Lower leg skin (tissue), 4 donors: ENCODE results near the gene EXOSC10. TPM values are rescaled to one million over a fixed set of nuclear protein-coding genes. Genes with fewer than 3 reads are reported as not detected.

Experiments
- DNase-seq, 2 donors: peaks; one replicate each; pipeline ENCODE4 v3.0.0-alpha.2; 2019; ENCODE audit warnings: low spot score in 2 of 2
- H3K4me3 ChIP-seq: fragments of 200-600 bp; sonication (generic); 2 replicates; pipeline ENCODE4 v1.5.1; 2017; ENCODE audit warnings: mild to moderate bottlenecking, low read depth; ENCODE audit not compliant: poor library complexity, severe bottlenecking
- POLR2A ChIP-seq, 2 donors: fragments of 450-650 bp; IDR thresholded peaks; one replicate each; pipeline ENCODE4 v1.6.1; 2016 to 2017; ENCODE audit warnings: antibody characterized with exemption in 2 of 2, mild to moderate bottlenecking in 1 of 2, moderate library complexity in 1 of 2
- WGBS, 2 donors: methylation state at CpG; one replicate each; pipeline ENCODE4 v1.1.5; 2018; 5-methylcytosine and 5-hydroxymethylcytosine counted together
- intact Hi-C: fragments of 100-400 bp; cut with DNase I; formaldehyde crosslinking; loops from one replicate; pipeline ENCODE4 v1.15.0; 2023; ENCODE audit warnings: low total_unique reads
- total RNA-seq, 4 donors: library from RNA; depleted of rRNA; stranded (reverse); fragments of >200 nt; gene quantifications; one replicate each; pipeline ENCODE4 v1.1.0, GENCODE V29; 2016
- TF ChIP-seq, protein P1 (sequence below), 3 donors: fragments of 450-650 bp; IDR thresholded peaks; one replicate each; pipeline ENCODE4 v1.5.1; 2016; ENCODE audit warnings: antibody characterized with exemption in 3 of 3, mild to moderate bottlenecking in 3 of 3, moderate library complexity in 2 of 3

Gene EXOSC10
- total RNA-seq, 4 donors from 2014 or later: 51.8 to 78.1 (median 65.3) TPM

DNA sequence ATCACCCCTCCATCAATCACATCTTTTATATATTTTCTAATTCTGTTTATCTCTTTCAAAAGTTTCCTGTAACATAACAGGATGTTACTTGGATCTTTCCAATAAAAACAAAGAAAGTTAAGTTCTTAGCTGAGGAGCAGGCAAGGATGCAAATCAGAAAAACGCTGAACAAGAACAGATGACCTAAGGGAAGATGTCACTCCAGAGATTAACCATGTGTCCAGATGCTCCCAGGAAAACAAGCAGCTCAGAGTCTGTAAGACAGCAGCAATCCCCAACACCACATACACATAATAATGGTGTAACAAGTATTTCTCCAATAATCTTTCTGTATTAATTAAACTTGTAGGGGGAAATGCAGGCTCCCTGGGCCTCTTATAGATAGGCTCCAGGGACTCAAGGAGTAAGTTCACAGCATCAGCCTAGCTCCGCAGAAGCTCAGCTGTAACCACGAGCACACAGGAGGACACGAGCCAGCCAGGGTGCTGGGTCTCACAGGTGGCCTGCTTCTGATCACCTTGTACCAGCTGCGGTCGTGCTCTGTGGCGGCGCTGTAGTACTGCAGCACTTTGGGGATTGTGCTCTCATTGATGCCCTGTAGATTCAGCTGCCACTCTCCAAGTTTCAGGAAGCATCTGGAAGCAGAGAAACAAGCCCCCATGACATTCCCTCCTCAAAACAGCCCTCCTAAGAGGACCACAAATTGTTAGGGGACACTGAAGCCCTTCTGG lies 33.1 kb upstream of the EXOSC10 start:
- no peak for TF ChIP-seq POLR2A (IDR thresholded peaks at IDR 0.05)
- TF ChIP-seq, protein P1, sequence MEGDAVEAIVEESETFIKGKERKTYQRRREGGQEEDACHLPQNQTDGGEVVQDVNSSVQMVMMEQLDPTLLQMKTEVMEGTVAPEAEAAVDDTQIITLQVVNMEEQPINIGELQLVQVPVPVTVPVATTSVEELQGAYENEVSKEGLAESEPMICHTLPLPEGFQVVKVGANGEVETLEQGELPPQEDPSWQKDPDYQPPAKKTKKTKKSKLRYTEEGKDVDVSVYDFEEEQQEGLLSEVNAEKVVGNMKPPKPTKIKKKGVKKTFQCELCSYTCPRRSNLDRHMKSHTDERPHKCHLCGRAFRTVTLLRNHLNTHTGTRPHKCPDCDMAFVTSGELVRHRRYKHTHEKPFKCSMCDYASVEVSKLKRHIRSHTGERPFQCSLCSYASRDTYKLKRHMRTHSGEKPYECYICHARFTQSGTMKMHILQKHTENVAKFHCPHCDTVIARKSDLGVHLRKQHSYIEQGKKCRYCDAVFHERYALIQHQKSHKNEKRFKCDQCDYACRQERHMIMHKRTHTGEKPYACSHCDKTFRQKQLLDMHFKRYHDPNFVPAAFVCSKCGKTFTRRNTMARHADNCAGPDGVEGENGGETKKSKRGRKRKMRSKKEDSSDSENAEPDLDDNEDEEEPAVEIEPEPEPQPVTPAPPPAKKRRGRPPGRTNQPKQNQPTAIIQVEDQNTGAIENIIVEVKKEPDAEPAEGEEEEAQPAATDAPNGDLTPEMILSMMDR (IDR thresholded peaks at IDR 0.05): no peak
- intact Hi-C loops: no loop called here
- no peak overlapping the region for H3K4me3 ChIP-seq
- WGBS, 2 donors: 79 to 91% methylated on average over 8 of the region's 8 CpGs
- DNase-seq: no peak

DNA sequence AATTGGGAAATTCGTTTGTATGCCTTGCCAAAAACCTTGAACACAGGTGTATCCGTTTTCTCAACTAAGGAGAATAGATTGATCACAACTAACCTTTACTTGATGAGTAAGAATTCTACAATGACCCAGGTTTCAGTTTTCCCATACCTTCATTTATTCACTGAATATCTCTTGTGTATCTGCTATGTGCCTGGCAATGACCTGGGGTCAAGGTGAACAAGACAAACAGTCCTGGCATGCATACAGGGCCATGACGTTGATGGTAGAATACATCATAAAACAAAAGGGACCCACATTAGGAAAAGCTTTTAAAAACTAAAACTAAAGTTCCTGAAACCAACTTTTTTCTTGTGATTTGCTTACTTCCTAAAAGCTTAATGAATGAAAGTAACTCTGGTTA lies 32.1 kb upstream of the EXOSC10 start:
- WGBS, 2 donors: 76 to 79% methylated on average over 3 of the region's 3 CpGs
- TF ChIP-seq POLR2A (IDR thresholded peaks at IDR 0.05): no peak
- TF ChIP-seq, protein P1 (IDR thresholded peaks at IDR 0.05): no peak
- DNase-seq: no peak
- intact Hi-C loops: no loop called here
- H3K4me3 ChIP-seq: no peak overlapping the region

DNA sequence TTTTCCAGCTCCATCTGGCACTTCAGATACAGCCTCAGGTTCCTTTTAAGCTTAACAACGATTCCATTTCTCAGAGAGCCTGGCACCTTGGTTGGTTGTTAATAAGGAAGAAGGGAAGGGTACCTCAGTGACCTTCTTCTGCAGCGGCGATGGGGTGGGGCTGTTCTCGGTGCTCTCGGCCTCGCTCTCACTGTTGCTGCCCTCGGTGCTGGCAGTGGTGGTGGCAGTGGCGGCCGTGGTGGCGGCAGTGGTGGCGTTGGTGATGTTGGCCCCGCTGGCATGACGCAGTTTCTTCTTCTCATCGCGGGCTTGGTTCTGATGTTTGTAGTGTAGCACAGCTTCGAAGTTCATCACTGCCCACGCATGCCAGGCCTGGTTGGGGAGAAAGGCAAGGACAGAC lies 30.7 kb upstream of the EXOSC10 start:
- 92 to 98% methylated on average over 17 of the region's 17 CpGs for WGBS, 2 donors
- DNase-seq: no peak
- no peak overlapping the region for H3K4me3 ChIP-seq
- no peak for TF ChIP-seq POLR2A (IDR thresholded peaks at IDR 0.05)
- TF ChIP-seq, protein P1 (IDR thresholded peaks at IDR 0.05): no peak
- intact Hi-C loops: no loop called here

DNA sequence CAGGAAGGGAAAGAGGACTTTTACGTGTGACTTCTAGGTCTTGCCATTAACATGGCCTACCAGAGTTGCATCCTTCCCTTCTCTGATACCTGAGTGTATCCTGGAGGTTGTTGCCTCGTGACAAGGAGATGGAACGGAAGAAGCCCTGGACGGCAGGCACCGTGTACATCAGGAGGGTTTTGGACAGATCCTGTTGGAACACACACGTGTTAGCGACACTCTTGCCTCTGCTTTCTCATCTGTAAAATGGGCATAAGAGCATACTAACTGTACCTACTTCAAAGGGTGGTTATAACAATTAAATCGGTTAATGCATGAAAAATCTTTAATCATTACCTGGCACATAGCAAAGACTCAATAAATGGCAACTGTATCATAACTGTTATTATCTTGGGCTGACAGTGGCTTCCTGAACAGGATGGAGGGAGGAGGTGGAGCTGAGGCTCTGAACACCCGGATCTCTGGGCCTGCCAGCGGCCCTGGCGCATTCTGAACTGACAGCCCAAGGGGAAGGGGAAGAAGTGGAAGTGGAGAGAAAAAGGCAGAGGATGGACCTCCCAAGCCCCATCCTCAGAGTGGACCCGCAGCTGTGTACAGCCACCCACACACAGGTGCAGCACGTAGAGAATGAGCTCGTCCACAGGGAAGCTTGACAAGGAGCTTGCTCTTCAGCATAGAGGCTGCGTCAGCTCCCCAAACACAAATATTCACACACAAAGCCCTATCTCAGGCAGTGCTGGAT lies 30.2 kb upstream of the EXOSC10 start:
- intact Hi-C loops: no loop called here
- DNase-seq: no peak
- H3K4me3 ChIP-seq: no peak overlapping the region
- 93 to 97% methylated on average over 15 of the region's 15 CpGs for WGBS, 2 donors
- TF ChIP-seq, protein P1 (IDR thresholded peaks at IDR 0.05): no peak
- TF ChIP-seq POLR2A (IDR thresholded peaks at IDR 0.05): no peak

DNA sequence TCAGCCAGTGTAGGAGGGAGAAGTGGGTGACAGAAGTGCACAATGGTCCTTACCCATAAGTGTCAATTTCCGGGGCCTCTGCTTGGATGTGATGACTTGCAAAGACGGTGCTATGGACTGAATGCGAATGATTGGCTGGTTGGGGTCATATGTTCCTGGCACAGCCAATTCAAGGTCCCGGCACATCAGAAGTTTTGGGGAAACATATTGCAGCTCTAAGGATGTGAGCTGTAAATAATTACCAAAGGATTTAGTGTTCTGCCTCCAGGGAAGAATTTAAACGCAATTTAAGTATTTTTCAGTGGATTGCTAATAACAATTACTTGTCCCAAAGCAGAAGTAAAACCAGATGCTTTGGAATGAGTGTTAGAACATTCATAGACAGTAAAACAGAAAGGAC lies 26.9 kb upstream of the EXOSC10 start:
- intact Hi-C loops: no loop called here
- 65 to 76% methylated on average over 5 of the region's 5 CpGs for WGBS, 2 donors

More for the DNA sequence above, 26.9 kb upstream of the EXOSC10 start:
- no peak overlapping the region for H3K4me3 ChIP-seq
- DNase-seq: no peak
- TF ChIP-seq, protein P1 (IDR thresholded peaks at IDR 0.05): no peak
- TF ChIP-seq POLR2A (IDR thresholded peaks at IDR 0.05): no peak
